Smooth muscle cell of the brain vasculature (primary cell): Measurements from ENCODE around the gene TIMM22.
"Not testable (repeated sequence)": the region's sequence is repeated elsewhere in the genome, so short reads cannot be mapped to it uniquely, and the experiment has no call there.

Experiments used
- DNase-seq: peaks from one replicate; pipeline ENCODE4 v3.0.0-alpha.2; 2012; ENCODE audit warnings: low read depth, low spot score

TIMM22 gene

DNA sequence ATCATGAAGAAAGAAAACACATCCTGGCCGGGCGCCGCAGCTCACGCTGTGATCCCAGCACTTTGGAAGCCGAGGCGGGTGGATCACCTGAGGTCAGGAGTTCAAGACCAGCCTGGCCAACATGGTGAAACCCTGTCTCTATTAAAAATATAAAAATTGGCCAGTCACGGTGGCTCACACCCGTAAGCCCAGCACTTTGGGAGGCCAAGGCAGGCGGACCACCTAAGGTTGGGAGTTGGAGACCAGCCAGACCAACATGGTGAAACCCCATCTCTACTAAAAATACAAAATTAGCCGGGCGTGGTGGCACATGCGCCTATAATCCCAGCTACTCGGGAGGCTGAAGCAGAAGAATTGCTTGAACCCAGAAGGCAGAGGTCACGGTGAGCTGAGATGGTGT lies 25.1 kb upstream of the TIMM22 start:
- not testable (repeated sequence) for DNase-seq

DNA sequence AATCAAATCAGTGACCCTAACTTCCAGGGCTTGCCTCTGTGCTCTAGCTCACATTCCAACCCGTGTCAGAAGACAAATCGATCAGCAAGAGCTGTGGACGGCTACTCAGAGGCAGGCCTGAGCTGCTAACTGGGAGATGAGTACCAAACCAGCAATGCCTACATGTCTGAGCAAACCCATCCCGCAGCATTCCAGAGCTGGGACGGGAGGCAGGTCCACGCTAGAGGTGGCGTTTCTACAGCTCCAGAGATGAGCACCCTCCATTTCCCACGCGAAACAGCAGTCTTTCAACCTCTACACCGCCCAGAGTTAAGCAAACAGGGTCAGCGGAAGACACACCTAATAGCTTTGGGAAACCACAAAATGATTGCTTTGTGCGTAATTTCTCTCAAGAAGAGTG lies 23.9 kb upstream of the TIMM22 start:
- DNase-seq: no peak

DNA sequence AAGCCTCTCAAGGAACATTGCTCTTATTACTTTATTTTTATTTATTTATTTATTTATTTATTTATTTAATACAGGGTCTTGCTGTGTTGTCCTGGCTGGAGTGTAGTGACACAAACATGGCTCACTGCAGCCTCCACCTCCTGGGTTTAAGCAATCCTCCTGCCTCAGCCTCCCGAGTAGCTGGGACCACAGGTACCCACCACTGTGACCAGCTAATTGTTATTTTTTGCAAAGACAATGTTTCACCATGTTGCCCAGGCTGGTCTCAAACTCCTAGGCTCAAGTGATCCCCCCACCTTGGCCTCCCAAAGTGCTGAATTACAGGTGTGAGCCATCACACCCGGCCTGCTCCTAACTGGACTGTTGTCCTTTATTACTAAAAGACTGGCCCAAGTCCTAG lies 22.2 kb upstream of the TIMM22 start:
- DNase-seq: not testable (repeated sequence)

DNA sequence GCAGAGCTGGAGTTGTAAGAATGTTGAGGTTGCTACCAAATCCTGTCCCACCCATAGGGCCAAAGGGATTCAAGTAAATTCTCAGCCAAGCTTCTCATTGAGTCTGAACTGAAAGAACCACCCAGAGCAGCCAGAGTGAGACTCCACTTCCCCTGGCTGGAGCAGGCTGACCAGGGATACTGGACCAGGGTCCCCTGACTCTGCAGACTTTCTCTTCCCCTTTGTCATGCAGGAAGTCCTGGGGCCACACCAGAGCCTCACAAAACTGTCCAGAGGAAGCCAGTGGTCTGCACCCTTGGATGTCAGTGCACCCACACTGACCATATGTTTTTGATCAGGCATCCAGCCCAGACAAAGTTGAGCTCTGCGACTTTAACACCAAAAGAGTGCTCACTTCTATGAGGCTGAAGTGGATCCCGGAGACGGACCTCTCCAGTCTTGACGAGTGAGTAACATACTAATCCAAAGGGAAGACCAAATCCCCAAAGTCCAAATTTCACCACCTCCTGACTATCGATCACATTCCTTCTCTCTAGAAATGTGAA lies 21.5 kb upstream of the TIMM22 start:
- no peak for DNase-seq

DNA sequence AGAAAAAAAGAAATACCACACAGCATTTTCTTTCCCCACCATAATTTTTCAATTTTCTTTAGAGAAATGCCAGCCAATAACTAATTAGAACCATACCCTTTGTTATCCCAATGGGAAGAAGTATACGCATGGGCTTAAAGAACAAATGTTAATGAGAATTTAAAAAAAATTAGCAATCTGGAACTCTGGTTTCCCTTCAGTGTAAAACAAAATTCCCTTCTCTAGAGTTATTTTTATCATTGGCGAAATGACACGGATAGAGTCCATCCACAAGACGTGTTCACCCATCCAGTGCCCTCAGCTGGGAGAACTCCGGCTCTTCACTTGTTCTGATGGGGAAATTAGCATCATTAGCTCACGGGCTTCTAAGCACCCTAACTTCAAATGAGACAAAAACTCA lies 20.6 kb upstream of the TIMM22 start:
- no peak for DNase-seq

DNA sequence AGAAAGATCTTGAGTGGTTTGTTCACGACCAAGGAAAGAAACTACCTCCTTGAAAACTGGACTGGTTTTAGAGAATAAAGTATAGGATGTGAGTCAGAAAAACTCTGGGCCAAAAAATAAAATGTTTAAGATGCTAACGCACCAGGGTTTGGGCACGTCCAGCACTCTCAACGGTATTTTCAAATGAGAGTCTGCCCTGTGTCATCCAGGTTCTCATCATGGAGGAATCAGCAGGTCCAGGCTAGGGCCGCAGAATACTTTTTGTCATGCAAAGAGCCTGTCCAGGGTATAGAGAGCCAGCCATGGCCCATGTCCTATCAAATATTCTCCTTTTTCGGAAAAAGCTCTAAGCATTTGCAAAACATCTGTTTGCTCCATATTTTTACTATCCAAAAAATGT lies 19.8 kb upstream of the TIMM22 start:
- DNase-seq: no peak

DNA sequence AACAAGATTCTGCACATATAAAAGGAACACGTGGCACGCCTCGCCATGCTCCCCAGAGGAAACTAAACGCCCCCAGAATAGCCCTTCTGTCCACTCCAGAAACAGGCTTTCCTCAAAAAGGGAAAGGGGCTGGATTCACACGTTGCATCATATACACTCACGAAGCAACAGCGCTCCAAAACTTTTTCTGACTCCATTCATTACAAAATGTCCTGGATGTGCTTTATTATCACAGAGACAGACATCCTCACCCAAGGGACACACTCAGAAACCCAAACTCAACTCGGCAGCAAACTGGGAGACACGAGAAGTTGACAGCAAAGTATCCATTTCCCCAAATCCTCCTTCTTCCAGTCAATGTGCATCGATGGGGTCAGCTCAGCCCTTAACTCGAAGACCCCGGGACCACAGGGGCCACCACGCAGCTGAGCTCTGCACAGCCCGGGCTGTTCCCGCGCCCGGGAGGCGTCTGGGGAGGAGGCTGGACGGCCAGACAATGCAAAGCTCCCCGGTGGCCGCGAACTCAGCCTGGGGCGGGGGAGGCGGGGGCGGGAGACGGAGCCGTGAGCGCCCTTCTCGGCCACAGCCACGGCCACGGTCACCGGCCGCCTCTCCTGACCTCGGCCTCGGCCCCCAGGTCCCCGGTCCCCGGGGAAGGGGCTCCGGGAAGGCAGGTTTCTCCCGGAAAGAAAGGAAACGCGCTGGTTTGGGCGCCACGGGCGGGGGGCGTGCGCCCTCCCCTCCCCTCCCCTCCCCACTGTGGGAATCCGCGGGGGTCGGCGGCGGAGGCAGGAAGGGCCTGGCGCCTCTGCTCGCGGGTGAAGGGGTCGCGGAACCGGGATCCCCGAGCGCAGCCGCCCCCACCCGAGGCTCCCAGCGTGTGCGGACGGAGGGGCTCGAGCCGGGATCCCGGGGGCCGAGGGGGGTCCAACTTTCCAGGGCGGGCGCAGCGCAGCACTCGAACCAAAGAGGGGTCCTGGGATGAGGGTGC lies 18.5 kb upstream of the TIMM22 start:
- no peak for DNase-seq

DNA sequence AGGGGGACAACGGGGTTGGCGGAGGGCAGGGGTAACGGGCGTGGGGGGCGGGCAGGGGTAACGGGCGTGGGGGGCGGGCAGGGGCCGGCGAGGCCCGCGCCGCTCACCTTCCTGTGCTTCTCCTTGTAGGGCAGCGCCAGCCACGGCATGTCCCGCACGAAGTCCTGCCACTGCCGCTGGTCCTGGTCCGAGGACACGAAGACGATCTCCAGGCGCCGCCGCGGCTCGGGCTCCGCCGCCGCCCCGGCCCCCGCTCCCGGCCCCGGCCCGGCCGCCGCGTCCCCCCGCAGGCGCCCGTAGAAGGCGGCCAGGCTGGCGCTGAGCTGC lies 17.8 kb upstream of the TIMM22 start:
- DNase-seq: no peak

DNA sequence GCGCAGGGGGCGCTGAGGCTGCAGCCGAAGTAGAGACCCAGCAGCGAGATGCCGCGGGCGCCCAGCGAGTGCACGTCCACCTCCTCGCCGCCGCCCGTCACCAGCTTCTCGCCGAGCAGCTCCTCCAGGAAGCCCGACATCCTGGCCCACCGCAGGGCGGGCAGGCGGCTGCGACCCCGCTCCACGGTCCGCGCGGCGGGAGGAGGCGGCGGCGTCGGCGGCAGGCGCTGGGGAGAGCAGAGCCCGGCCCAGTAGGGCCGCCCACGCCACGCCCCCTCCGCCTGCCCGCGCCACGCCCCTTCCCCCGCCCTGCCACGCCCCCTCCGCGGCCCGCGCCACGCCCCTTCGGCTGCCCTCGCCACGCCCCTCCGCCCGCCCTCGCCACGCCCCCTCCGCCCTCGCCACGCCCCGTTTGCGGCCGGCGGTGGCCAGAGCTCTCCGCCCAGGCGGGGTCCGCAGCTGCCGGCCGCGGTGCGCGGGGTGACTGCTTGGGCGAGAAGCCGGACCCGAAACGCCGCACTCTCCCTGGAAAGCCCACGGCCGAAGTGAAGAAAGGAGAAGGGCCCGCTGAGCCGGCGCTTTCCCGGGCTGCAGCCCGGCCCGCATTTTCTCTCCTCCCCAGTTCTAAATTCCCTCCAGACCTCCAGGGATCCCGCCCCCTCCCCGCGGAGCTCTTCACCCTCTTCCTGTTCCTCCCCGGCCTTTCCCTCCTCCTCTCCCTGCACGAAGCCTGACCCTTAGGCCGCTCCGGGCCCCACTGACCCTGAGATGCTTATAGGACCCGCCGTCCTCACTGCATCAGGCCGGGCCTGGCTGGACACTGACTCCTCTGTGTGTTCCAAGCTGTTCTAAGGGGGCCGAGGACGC lies 17.2 kb upstream of the TIMM22 start, which contains the start of gene NXN:
TSS of gene NXN (minus strand) at position 238 of the 867 bp plus-strand sequence.
- no peak for DNase-seq

DNA sequence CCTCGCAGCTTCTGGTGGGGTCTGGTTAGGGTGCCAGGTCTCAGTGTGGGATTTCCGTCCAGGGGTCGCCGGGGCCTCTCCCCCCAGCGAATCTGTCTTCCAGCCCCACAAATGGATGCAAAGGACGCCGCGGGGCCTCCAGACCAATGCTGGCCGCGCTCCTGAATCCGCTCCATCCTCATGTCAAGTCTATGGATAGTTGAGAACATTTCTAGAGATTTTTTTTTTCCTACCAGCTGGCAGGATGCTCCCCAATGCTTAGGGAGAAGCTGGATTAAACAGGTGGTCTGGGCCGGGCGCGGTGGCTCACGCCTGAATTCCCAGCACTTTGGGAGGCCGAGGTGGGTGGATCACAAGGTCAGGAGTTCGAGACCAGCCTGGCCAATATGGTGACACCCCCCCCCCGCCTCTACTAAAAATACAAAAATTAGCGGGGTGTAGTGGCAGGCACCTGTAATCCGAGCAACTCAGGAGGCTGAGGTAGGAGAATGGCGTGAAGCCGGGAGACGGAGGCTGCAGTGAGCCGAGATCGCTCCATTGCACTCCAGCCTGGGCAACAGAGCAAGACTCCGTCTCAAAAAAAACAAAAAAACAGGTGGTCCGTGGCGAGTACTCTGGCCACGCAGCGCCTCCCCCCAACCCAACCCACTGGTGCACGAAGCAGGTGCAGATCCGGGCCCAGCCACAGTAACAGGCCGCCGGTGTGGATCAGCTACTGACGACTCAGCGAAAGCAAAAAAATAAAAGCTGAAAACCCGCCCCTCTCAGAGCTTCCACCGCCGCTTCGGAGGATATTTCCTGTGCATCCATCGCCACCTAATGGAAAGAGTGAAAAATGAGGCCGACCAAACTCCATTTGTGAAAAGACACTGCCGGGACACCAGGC lies 16.3 kb upstream of the TIMM22 start:
- DNase-seq: no peak

DNA sequence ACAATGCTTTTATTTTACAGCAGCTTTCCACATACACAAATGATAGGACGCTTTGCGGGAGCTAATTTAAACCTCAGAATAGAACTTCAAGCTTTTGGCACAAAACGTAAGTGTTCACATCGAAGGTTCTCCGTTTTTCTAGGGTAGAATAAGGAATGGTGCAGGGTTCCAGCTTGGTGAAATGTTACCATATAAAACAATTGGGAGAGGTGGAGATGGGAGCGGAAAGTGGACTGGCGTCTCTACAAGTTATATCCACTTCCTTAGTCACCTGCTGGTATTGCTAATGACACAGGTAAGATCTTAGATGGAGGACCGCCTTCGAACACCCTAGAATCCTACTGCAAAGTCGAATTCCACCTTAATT lies 15.7 kb upstream of the TIMM22 start:
- no peak for DNase-seq

DNA sequence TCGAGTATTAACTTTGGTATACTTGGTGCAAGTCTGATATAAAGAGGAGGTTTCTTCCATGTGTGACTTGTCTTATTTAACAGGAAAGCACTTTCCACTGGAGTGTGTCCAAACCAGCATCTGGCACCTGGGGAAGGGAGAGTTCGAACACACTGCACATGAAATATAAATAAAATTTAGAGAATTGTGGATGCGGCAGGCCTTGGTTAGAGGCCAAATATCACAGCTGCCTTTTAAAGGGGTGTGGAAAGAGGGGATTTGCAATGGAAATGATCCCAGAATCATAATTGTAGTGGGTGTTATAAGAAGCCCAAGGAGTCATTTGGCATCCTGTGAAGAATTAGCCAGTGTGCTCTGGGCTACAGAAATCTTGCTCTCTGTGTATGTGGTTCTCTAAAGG lies 13.0 kb upstream of the TIMM22 start:
- DNase-seq: no peak

DNA sequence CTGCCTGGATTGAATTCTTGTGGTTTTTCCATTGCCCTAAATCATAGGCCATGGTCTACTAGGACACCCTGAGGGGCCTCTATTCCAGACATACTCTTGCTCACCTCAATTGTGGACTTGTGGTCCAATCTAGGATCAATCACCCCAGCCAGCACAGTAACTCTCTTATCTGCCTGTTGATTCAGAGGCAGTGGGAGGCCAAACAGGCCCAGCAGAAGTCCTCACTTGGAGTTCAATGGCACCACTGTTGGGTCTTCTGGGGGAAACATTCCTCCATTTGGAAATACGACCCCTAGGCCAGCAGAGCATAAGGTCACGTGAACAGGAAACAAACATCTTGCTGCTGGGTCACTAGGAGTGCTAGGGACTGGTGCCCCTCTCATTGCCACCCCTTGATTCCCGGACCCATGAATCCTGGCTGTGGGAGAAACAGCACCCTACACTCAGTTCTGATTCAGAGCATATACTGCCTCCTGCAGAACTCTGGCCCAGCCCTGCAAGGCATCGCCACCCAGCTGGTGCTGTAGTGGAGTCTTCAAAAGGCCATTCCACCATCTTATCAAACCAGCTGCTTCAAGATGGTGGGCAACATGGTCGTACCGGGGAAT lies 10.5 kb upstream of the TIMM22 start:
- no peak for DNase-seq

DNA sequence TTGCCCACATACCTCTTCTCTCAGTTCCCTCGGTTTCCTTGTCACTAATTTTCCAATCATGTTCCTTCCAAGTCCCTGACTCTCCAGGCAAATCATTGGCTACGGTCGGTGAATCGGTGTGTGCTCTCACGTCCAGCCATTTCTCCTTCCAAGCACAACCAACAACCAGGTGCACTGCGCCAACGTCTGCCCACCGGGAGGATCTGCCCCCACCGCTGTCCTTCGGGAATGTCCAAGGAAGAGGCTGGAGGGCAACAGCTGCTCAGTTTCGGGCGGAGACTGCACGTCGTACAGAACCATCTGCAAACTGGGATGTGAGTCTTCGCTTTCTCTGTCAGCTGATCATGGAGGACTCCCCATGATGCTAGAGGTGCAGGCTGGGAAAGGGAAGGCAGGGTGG lies 9.0 kb upstream of the TIMM22 start:
- DNase-seq: no peak

DNA sequence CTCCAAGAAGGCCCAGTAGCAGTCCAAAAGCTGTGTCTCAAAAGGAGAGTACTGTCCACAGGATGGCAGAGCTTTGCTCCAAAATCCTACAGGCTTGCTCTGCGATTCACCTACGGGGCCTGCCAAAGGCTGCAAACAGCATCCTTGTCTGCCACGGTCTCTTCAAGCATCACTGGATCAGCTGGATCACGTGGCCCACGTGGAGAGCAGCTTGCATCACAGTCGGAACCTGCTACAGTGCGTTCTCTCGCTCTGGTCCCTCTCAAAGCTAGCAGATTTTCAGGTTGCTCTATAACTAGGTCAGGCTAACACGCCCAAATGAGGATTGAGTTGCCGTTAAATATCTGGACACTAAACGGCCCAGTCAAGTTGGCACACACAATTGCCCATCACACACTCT lies 8.4 kb upstream of the TIMM22 start:
- no peak for DNase-seq

DNA sequence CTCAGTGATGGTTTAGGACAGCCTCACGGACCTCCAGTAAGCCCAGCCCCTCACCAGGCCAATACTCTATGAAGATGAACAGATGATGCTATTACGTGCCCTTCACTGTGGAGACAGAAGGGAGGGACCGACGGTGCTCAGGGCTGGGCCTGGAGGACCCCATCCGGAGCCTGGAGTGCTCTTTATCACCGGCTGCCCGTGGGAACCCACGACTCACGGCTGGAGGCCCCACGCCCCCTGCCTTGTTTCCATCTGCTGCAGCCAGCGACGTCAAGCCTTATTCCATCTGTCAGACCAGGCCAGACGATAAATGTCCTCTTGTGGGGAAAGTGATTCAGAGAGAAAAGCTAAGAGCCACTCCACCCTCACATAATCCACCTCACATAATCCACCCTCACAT lies 4.0 kb upstream of the TIMM22 start:
- no peak for DNase-seq

DNA sequence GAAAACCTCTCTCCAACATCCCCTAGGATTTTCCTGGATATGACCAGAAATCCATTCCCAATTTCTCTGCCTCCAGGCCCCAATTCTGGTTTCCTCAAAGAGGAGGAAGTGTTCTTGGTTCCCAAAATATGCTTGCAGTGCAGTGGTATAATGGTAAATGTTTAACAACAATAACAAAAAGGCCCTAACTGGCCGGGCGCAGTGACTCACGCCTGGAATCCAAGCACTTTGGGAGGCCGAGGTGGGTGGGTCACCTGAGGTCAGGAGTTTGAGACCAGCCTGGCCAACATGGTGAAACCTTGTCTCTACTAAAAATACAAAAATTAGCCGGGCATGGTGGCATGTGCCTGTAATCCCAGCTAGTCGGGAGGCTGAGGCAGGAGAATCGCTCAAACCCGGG lies 1.6 kb upstream of the TIMM22 start:
- DNase-seq: not testable (repeated sequence)

DNA sequence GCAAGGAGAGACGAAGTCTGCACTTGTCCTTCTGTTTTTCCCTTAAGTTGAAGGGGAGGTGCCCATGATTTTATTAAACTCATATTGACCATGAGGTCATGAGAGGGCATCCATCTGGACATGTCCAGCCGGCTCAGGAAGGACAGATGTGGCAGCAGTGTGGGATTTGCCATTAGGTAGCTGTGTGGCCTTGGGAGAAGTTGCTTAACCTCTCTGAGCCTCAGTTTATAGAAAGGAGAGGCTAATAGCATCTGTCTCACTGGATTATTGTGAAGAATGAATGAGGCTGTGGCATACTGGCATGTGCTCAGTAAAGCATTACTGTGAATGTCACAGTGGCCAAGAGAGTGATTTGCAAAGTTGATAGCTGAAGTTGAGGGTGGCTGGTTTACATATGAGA lies 1.2 kb downstream of the TIMM22 start:
- no peak for DNase-seq

DNA sequence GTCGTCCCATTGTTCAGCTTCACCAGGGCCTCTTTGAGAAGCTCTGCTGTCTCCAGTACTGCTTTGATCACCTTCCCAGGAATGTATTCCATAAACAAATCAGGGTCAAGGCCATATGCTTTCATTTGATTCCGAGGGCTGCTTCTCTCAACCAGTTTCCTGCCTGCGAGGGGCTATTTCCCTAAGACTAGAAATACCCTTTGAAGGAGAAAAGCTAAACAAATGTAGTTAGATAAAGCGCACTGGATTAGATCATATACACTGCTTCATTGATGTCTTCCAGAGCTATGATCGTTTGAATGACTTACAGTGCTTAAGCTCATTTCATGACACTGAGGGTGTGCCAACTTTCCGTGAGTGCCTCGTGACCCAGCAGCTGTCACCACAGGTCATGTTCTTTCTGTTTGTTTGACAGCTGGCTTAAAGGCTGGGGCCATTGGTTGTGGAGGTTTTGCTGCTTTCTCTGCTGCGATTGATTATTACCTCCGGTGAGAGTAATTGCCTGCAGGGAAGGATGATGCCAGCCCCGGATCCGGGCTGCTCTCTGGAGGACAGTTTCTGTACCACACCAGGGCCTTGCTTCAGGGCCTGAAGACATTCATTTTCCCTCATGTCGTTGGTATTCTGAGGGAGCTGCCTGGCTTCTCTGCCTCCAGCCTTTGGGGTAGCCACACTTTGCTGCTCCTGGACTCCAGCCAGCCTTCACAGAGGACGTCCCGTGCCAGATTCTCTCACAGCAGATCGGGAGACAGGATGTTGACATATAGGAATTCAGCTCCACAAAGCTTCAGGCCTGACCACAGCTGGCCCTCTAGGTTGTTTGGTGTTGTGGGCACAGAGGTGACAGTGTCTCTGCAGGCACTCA lies 3.9 kb downstream of the TIMM22 start:
- DNase-seq: no peak
